Measurements from ENCODE around the gene UST. TPM values are rescaled to one million over a fixed set of nuclear protein-coding genes. Genes with fewer than 3 reads are reported as not detected.

Gene UST
- total and polyA plus RNA-seq, 2 of the 8 experiments (the other 6 are each of a cell fraction or from before 2014, with no cell fraction given), result 13.5 to 34.5 TPM

GRCh38 chr6:148757944-148758480 is 11.2 kb downstream of the UST start:
- peaks cover 17 to 91% of the 10 kb centered on the region in 2 experiments for H3K79me2 ChIP-seq (ENCODE audit: control insufficient read depth in 1 of 2, insufficient read depth in 2 of 2, low read length in 2 of 2)

More at GRCh38 chr6:148757944-148758480, 11.2 kb downstream of the UST start:
- Histone ChIP-seq H3K56ac (replicated peaks; ENCODE audit: insufficient read length, low read depth, low read length) (no peak overlapping the region), H2AK5ac (ENCODE audit: low read depth, low read length) (peak overlapping the region; percentile 11; the same call in 1 of the 2 replicates), H3K79me1 (ENCODE audit: low read depth, low read length) (peaks cover 7% of the 10 kb centered on the region), H3K27me3 (replicated peaks in 1 of 4; ENCODE audit: control insufficient read depth in 3 of 4, extremely low read depth in 1 of 4, insufficient read depth in 3 of 4, low read length in 3 of 4) (no peaks in the 10 kb centered on the region), H3K4ac (replicated peaks; ENCODE audit: insufficient read length, low read depth, low read length) (no peak overlapping the region), H2BK12ac (ENCODE audit: low read depth, low read length) (no peak overlapping the region), H4K8ac (ENCODE audit: extremely low read depth, insufficient read depth, low read length) (no peak overlapping the region), H3K9ac (replicated peaks in 1 of 4; ENCODE audit: extremely low read depth in 1 of 4, low read depth in 3 of 4, low read length in 3 of 4) (no peak overlapping the region), H2AFZ (ENCODE audit: low read length) (no peak overlapping the region), H3K36me3 (ENCODE audit: control insufficient read depth in 2 of 4, insufficient read depth in 4 of 4, low read length in 3 of 4) (no peaks in the 10 kb centered on the region), H3K9me3 (ENCODE audit: insufficient read depth in 2 of 2, low read depth in 1 of 2, low read length in 1 of 2) (no peaks in the 10 kb centered on the region), H2BK15ac (ENCODE audit: low read length) (no peak overlapping the region), H3K14ac (ENCODE audit: insufficient read length) (no peak overlapping the region), H4K91ac (replicated peaks; ENCODE audit: insufficient read length, low read length) (no peak overlapping the region), H2BK120ac (replicated peaks; ENCODE audit: low read depth, low read length) (no peak overlapping the region), H2BK20ac (ENCODE audit: low read length) (no peak overlapping the region), H3K4me2 (ENCODE audit: insufficient read depth in 1 of 2, low read depth in 2 of 2, low read length in 2 of 2) (no peak overlapping the region), H2BK5ac (ENCODE audit: low read depth, low read length) (no peak overlapping the region), H3K23me2 (ENCODE audit: low read depth, low read length) (no peaks in the 10 kb centered on the region), H3K4me3 (ENCODE audit: extremely low read depth in 1 of 4, insufficient read depth in 2 of 4, low read depth in 3 of 4, low read length in 4 of 4) (no peak overlapping the region), H3K27ac (ENCODE audit: low read depth, low read length) (no peak overlapping the region), H4K5ac (ENCODE audit: insufficient read length, low read depth, low read length) (no peak overlapping the region), H3K4me1 (replicated peaks in 1 of 4; ENCODE audit: control insufficient read depth in 3 of 4, insufficient read depth in 4 of 4, low read length in 3 of 4) (peaks cover 7 to 18% (median 16%) of the 10 kb centered on the region in 4 experiments), H3K23ac (ENCODE audit: insufficient read length) (no peak overlapping the region), H4K20me1 (replicated peaks in 1 of 2; ENCODE audit: control insufficient read depth in 1 of 2, insufficient read depth in 2 of 2, low read length in 2 of 2) (peaks cover 6 to 15% of the 10 kb centered on the region in 2 experiments), H3K18ac (ENCODE audit: extremely low read depth, low read length) (no peak overlapping the region)
- ChIA-PET CTCF (ENCODE audit: partially characterized antibody) (interaction anchor here (0.8 to 4.1 kb wide), 12 partner anchors 9 to 271 kb away, joined by 3 to 19 read pairs (median 4); no protein-coding TSS in a partner anchor), POLR2A (ENCODE audit: partially characterized antibody) (interaction anchor here (4.4 kb wide), 1 partner anchor 9 kb away, joined by 16 read pairs; the partner anchor contains the start of gene UST)
- 50% methylated on average over 2 of the region's 2 CpGs; no CpG with 5 or more reads in 1 of the 2 experiments for WGBS, 2 experiments (ENCODE audit: extremely low coverage in 1 of 2, insufficient coverage in 1 of 2, insufficient read length in 1 of 2, insufficient replicate concordance in 2 of 2, low coverage in 1 of 2, low lambda C conversion rate in 2 of 2, missing lambda C conversion rate in 1 of 2)
- TF ChIP-seq RBBP5 (IDR thresholded peaks at IDR 0.05; ENCODE audit: borderline replicate concordance, low read depth, low read length) (no peak), USF2 (IDR thresholded peaks at IDR 0.05; ENCODE audit: low read length) (no peak), TAF7 (optimal IDR thresholded peaks at IDR 0.05; ENCODE audit: borderline replicate concordance, low read depth, low read length) (no peak), SRF (IDR thresholded peaks at IDR 0.05; ENCODE audit: low read depth, low read length) (no peak), TEAD4 (IDR thresholded peaks at IDR 0.05; ENCODE audit: low read depth, low read length) (no peak), GTF2F1 (IDR thresholded peaks at IDR 0.05; ENCODE audit: borderline replicate concordance, low read depth, low read length) (no peak)
- FAIRE-seq, result no peak
- DNase-seq (ENCODE audit: low read depth in 1 of 2, low spot score in 2 of 2), result no peak

All from H1 (cell line).